HEK293 (cell line): ENCODE data around the gene LDLRAP1.

Source experiments
- CTCF ChIA-PET: fragments of 350-600 bp; formaldehyde crosslinking; extraction: SDS; loops from one replicate; lab custom pipeline; 2021; ENCODE audit warnings: antibody characterized with exemption; lab: Yijun Ruan, JAX
- POLR2A ChIA-PET: fragments of 300-600 bp; formaldehyde crosslinking; extraction: SDS; loops from one replicate; lab custom pipeline; 2020; ENCODE audit warnings: antibody characterized with exemption, inconsistent platforms; lab: Yijun Ruan, JAX
- H3K27ac ChIP-seq: fragments of 200-500 bp; sonication (Bioruptor generic); 2 replicates; pipeline ENCODE4 v1.5.1; 2014; ENCODE audit warnings: low read depth, low read length, control low read depth, inconsistent platforms; ENCODE audit errors: extremely low read depth
- H3K36me3 ChIP-seq, 2 experiments: fragments of 200-500 bp in 1 of 2; sonication (Bioruptor generic) in 1 of 2; 1 replicate in 1 of 2; 2 replicates in 1 of 2; pipeline ENCODE4 v1.5.1; 2014 to 2017; ENCODE audit warnings: inconsistent platforms in 2 of 2, low read length in 2 of 2; ENCODE audit not compliant: control insufficient read depth in 2 of 2, insufficient read depth in 1 of 2
- H3K4me1 ChIP-seq: fragments of 200-500 bp; sonication (Bioruptor generic); 2 replicates; pipeline ENCODE4 v1.5.1; 2014; ENCODE audit warnings: mild to moderate bottlenecking, low read length, inconsistent platforms; ENCODE audit not compliant: control insufficient read depth, insufficient read depth
- H3K4me3 ChIP-seq: 2 replicates; pipeline ENCODE4 v1.5.1; 2011; ENCODE audit warnings: low read depth, mild to moderate bottlenecking, control low read depth, low read length, moderate library complexity
- H3K9me3 ChIP-seq: fragments of 200-500 bp; sonication (Bioruptor generic); 2 replicates; pipeline ENCODE4 v1.5.1; 2014; ENCODE audit warnings: low read depth, low read length, inconsistent platforms; ENCODE audit not compliant: control insufficient read depth, insufficient read depth
- EGR2 ChIP-seq: fragments of 450-650 bp; formaldehyde crosslinking; IDR thresholded peaks from 2 replicates; pipeline ENCODE4 v1.5.1; 2016; ENCODE audit warnings: low read depth, missing biosample characterization, missing genetic modification characterization
- GLI4 ChIP-seq: fragments of 450-650 bp; formaldehyde crosslinking; IDR thresholded peaks from 2 replicates; pipeline ENCODE4 v1.5.1; 2016; ENCODE audit warnings: missing biosample characterization, missing genetic modification characterization
- GLIS1 ChIP-seq: fragments of 450-650 bp; formaldehyde crosslinking; IDR thresholded peaks from 2 replicates; pipeline ENCODE4 v1.5.1; 2016; ENCODE audit warnings: missing biosample characterization, missing genetic modification characterization
- KLF1 ChIP-seq: fragments of 450-650 bp; formaldehyde crosslinking; IDR thresholded peaks from 2 replicates; pipeline ENCODE4 v1.5.1; 2016; ENCODE audit warnings: missing biosample characterization, missing genetic modification characterization
- KLF16 ChIP-seq: fragments of 450-650 bp; formaldehyde crosslinking; IDR thresholded peaks from 2 replicates; pipeline ENCODE4 v1.5.1; 2017; ENCODE audit warnings: missing biosample characterization, missing genetic modification characterization
- YY2 ChIP-seq: fragments of 450-650 bp; formaldehyde crosslinking; IDR thresholded peaks from 2 replicates; pipeline ENCODE4 v1.5.1; 2016; ENCODE audit warnings: missing biosample characterization, missing genetic modification characterization
- ZBTB1 ChIP-seq: fragments of 450-650 bp; formaldehyde crosslinking; IDR thresholded peaks from 2 replicates; pipeline ENCODE4 v1.5.1; 2016; ENCODE audit warnings: missing biosample characterization, missing genetic modification characterization
- ZBTB48 ChIP-seq: fragments of 450-650 bp; formaldehyde crosslinking; IDR thresholded peaks from 2 replicates; pipeline ENCODE4 v1.5.1; 2016; ENCODE audit warnings: missing biosample characterization, missing genetic modification characterization
- ZBTB7A ChIP-seq: fragments of 450-650 bp; formaldehyde crosslinking; IDR thresholded peaks from 2 replicates; pipeline ENCODE4 v1.5.1; 2016; ENCODE audit warnings: low read depth, missing biosample characterization, missing genetic modification characterization
- ZFHX2 ChIP-seq: fragments of 450-650 bp; formaldehyde crosslinking; conservative IDR thresholded peaks from 2 replicates; pipeline ENCODE4 v1.5.1; 2016; ENCODE audit warnings: missing biosample characterization, missing genetic modification characterization
- ZNF10 ChIP-seq: fragments of 450-650 bp; formaldehyde crosslinking; IDR thresholded peaks from 2 replicates; pipeline ENCODE4 v1.5.1; 2017; ENCODE audit warnings: missing biosample characterization, missing genetic modification characterization
- ZNF184 ChIP-seq: fragments of 450-650 bp; IDR thresholded peaks from 2 replicates; pipeline ENCODE4 v1.5.1; 2018; ENCODE audit warnings: missing biosample characterization, mild to moderate bottlenecking, missing genetic modification characterization
- ZNF324 ChIP-seq: fragments of 450-650 bp; formaldehyde crosslinking; IDR thresholded peaks from 2 replicates; pipeline ENCODE4 v1.5.1; 2016; ENCODE audit warnings: missing biosample characterization, missing genetic modification characterization
- ZNF335 ChIP-seq: fragments of 450-650 bp; formaldehyde crosslinking; conservative IDR thresholded peaks from 2 replicates; pipeline ENCODE4 v1.5.1; 2016; ENCODE audit warnings: missing biosample characterization, missing genetic modification characterization
- ZNF366 ChIP-seq: fragments of 450-650 bp; formaldehyde crosslinking; conservative IDR thresholded peaks from 2 replicates; pipeline ENCODE4 v1.5.1; 2016; ENCODE audit warnings: missing biosample characterization, missing genetic modification characterization
- ZNF473 ChIP-seq: fragments of 450-650 bp; formaldehyde crosslinking; IDR thresholded peaks from 2 replicates; pipeline ENCODE4 v1.5.1; 2017; ENCODE audit warnings: missing biosample characterization, missing genetic modification characterization
- ZNF654 ChIP-seq: fragments of 450-650 bp; formaldehyde crosslinking; IDR thresholded peaks from 2 replicates; pipeline ENCODE4 v1.5.1; 2016; ENCODE audit warnings: low read depth, missing biosample characterization, missing genetic modification characterization
- ZNF701 ChIP-seq: fragments of 450-650 bp; formaldehyde crosslinking; IDR thresholded peaks from 2 replicates; pipeline ENCODE4 v1.5.1; 2016; ENCODE audit warnings: missing biosample characterization, missing genetic modification characterization
- ZNF843 ChIP-seq: fragments of 450-650 bp; formaldehyde crosslinking; IDR thresholded peaks from 2 replicates; pipeline ENCODE4 v1.5.1; 2016; ENCODE audit warnings: missing biosample characterization, missing genetic modification characterization
- TF ChIP-seq, protein P1 (sequence below): fragments of 450-650 bp; formaldehyde crosslinking; IDR thresholded peaks from 2 replicates; pipeline ENCODE4 v1.5.1; 2016; ENCODE audit warnings: missing biosample characterization, missing genetic modification characterization, borderline replicate concordance
- TF ChIP-seq, protein P2 (sequence below): fragments of 450-650 bp; formaldehyde crosslinking; IDR thresholded peaks from 2 replicates; pipeline ENCODE4 v1.5.1; 2016; ENCODE audit warnings: missing biosample characterization, missing genetic modification characterization

LDLRAP1 gene

DNA sequence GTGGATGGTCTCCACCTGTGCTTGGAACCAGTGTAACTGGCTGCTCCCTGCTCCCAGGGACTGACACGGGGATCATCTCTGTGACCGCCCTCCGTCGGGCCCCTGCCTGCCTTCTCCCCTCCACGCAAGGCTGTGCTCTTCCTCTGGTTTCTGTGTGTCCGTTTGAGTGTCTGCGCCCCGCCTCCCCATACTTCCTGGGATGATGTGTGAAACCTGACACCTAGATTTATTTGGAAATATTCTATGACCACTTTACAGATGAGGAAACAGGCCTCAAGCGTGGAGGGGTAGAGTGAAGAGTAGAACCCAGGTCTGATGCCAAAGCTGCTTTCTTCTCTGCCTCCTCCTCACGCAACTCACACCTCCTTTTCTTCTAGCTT is 24.3 kb downstream of the LDLRAP1 start (continued):
- TF ChIP-seq ZBTB1 (tag by site-specific recombination) (no peak), EGR2 (tag by site-specific recombination) (no peak), ZNF843 (tag by site-specific recombination) (no peak)

DNA sequence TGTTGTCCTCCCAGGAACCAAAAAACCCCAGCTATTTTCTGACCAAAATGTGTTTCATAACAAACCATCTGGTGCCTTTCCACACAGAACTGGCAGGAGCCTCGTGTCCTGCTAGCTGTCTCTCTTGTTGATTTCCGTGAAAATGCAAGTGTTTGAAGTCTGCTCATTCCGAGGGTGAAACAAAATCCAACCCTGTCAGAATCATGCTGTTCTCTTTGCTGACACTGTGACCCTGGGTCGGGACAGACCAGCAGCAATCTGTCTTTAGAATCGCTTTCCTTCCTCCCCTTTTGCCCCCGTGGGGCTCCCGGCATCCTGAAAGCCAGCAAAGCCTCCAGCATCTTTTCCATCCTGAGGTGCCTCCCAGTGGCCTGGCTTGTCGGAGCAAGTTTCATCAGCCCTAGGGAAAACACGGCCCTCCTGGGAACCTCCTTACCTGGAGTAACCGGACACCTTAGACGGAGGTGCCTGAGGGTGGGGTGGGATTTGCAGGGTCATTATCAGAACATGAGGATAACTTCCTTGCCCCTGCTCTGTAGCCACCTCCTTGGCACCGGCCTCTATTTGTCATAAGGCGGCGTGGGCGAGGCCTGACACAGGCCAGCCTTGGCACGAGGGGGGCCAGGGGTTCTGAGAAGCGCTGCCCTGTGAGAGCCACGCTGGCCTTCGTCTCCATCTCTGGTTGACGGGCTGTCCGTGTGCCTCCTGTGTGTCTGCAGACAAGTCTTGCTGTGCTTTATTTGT is 24.9 kb downstream of the LDLRAP1 start:
- H3K4me1 ChIP-seq = peaks cover 5% of the 10 kb centered on the region
- POLR2A ChIA-PET = interaction anchor here (0.6 to 2.1 kb wide), 3 partner anchors 13 to 187 kb away, joined by 4 to 6 read pairs (median 4); no protein-coding TSS in a partner anchor
- peaks cover 0 to 18% of the 10 kb centered on the region in 2 experiments; a peak in 1 of 3 replicates for H3K36me3 ChIP-seq
- peak overlapping the region; percentile 3; the same call in 1 of the 2 replicates for H3K27ac ChIP-seq
- H3K4me3 ChIP-seq = no peak overlapping the region
- TF ChIP-seq, protein P1, sequence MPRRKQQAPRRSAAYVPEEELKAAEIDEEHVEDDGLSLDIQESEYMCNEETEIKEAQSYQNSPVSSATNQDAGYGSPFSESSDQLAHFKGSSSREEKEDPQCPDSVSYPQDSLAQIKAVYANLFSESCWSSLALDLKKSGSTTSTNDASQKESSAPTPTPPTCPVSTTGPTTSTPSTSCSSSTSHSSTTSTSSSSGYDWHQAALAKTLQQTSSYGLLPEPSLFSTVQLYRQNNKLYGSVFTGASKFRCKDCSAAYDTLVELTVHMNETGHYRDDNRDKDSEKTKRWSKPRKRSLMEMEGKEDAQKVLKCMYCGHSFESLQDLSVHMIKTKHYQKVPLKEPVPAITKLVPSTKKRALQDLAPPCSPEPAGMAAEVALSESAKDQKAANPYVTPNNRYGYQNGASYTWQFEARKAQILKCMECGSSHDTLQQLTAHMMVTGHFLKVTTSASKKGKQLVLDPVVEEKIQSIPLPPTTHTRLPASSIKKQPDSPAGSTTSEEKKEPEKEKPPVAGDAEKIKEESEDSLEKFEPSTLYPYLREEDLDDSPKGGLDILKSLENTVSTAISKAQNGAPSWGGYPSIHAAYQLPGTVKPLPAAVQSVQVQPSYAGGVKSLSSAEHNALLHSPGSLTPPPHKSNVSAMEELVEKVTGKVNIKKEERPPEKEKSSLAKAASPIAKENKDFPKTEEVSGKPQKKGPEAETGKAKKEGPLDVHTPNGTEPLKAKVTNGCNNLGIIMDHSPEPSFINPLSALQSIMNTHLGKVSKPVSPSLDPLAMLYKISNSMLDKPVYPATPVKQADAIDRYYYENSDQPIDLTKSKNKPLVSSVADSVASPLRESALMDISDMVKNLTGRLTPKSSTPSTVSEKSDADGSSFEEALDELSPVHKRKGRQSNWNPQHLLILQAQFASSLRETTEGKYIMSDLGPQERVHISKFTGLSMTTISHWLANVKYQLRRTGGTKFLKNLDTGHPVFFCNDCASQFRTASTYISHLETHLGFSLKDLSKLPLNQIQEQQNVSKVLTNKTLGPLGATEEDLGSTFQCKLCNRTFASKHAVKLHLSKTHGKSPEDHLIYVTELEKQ (tag by site-specific recombination) = no peak
- TF ChIP-seq ZNF654 (tag by site-specific recombination) = no peak
- peak; percentile 42 for TF ChIP-seq GLIS1 (tag by site-specific recombination)
- TF ChIP-seq EGR2 (tag by site-specific recombination) = 0 out of 2 replicates have a peak, but pooled peaks have one; percentile 9
- 0 out of 2 replicates have a peak, but pooled peaks have one; percentile 23 for TF ChIP-seq KLF1 (tag by site-specific recombination)
- TF ChIP-seq ZBTB7A (tag by site-specific recombination) = no peak
- peak; percentile 71 for TF ChIP-seq ZNF335 (tag by site-specific recombination)
- TF ChIP-seq KLF16 (tag by site-specific recombination) = 0 out of 2 replicates have a peak, but pooled peaks have one; percentile 16
- TF ChIP-seq GLI4 (tag by site-specific recombination) = no peak
- TF ChIP-seq ZFHX2 = 0 out of 2 replicates have a peak, but pooled peaks have one; percentile 24
- TF ChIP-seq YY2 (tag by site-specific recombination) = no peak
- CTCF ChIA-PET = interaction anchor here (0.5 to 1.1 kb wide), 3 partner anchors 49 to 1369 kb away, joined by 3 read pairs; no protein-coding TSS in a partner anchor
- H3K9me3 ChIP-seq = no peaks in the 10 kb centered on the region

DNA sequence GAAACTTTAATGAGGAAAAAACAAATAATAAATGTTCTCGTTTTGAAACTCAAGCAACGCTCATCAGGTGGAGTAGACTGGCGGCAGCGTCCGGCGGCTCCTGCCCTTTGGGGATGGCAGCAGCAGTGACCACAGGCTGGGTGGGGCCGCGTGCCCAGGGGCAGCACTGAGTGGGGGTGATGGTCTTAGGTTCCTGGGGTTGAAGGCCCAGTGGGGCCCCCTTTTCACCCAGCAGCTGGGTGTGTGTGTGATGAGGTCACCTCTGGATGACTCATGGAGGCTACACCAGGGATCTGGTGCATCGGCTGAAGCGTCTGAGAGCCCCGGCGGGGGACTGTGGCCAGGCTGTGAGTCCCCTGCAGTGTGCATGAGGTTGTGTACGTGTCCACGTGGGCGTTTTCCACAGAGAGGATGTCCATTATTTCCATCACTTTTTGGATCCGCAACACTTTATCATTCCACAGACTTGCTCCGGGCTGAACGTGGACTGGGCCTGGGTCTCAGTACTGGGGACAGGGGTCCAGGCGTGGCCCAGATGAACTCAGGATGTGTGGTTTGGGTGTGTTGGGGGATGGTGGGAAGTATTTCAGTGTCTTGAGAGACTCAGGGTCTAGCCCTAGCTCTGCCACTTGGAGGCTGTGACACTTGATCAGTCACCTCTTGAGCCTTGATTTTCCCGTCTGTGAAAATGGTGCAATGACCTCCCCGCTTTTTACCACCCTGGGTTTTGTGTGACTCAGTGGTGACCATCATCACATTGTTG is 25.6 kb downstream of the LDLRAP1 start:
- Histone ChIP-seq H3K36me3 (peaks cover 0 to 10% of the 10 kb centered on the region in 2 experiments; a peak in 1 of 3 replicates), H3K27ac (peak overlapping the region; percentile 3; the same call in 1 of the 2 replicates), H3K4me1 (peaks cover 5% of the 10 kb centered on the region), H3K9me3 (no peaks in the 10 kb centered on the region), H3K4me3 (no peak overlapping the region)
- CTCF ChIA-PET = interaction anchor here (1.6 kb wide), 1 partner anchor 11 kb away, joined by 6 read pairs; no protein-coding TSS in a partner anchor
- POLR2A ChIA-PET = interaction anchor here (0.9 to 1.6 kb wide), 3 partner anchors 11 to 20 kb away, joined by 3 to 4 read pairs (median 4); no protein-coding TSS in a partner anchor
- TF ChIP-seq ZBTB48 = peak; percentile 96
- TF ChIP-seq ZNF366 (tag by site-specific recombination) = 0 out of 2 replicates have a peak, but pooled peaks have one; percentile 46
- peak; percentile 52; the same call in 1 of the 2 replicates for TF ChIP-seq ZNF10 (tag by site-specific recombination)
- peak; percentile 65; the same call in 1 of the 2 replicates for TF ChIP-seq ZNF184 (tag by site-specific recombination)
- TF ChIP-seq, protein P1 (tag by site-specific recombination) = no peak; the same call in 1 of the 2 replicates
- peak; percentile 86 for TF ChIP-seq GLIS1 (tag by site-specific recombination)
- TF ChIP-seq ZNF701 (tag by site-specific recombination) = no peak
- TF ChIP-seq ZNF324 (tag by site-specific recombination) = peak; percentile 65; the same call in 1 of the 2 replicates
- peak; percentile 69 for TF ChIP-seq ZFHX2
- no peak for TF ChIP-seq ZNF473
- TF ChIP-seq, protein P2, sequence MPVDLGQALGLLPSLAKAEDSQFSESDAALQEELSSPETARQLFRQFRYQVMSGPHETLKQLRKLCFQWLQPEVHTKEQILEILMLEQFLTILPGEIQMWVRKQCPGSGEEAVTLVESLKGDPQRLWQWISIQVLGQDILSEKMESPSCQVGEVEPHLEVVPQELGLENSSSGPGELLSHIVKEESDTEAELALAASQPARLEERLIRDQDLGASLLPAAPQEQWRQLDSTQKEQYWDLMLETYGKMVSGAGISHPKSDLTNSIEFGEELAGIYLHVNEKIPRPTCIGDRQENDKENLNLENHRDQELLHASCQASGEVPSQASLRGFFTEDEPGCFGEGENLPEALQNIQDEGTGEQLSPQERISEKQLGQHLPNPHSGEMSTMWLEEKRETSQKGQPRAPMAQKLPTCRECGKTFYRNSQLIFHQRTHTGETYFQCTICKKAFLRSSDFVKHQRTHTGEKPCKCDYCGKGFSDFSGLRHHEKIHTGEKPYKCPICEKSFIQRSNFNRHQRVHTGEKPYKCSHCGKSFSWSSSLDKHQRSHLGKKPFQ (tag by site-specific recombination) = no peak
